H1 (cell line): ENCODE data around the gene FBXO30. TPM values are rescaled to one million over a fixed set of nuclear protein-coding genes. Genes with fewer than 3 reads are reported as not detected.

Experiments
- CTCF ChIA-PET: fragments of 300-600 bp; sonication (Branson Sonifier 250); formaldehyde crosslinking; loops from one replicate; lab custom pipeline; 2021; ENCODE audit not compliant: partially characterized antibody; lab: Charles Lee
- POLR2A ChIA-PET: fragments of 300-600 bp; sonication (Branson Sonifier 250); formaldehyde crosslinking; loops from one replicate; lab custom pipeline; 2021; ENCODE audit warnings: inconsistent platforms; ENCODE audit not compliant: partially characterized antibody; lab: Charles Lee
- DNase-seq, 2 experiments: peaks; one replicate each; pipeline versions ENCODE4 v3.0.0 to v3.0.0-alpha.2; 2010 to 2022; ENCODE audit warnings: low spot score in 2 of 2, low read depth in 1 of 2, mixed read lengths in 1 of 2
- FAIRE-seq: peaks from 2 replicates; lab custom pipeline; 2011; peaks lifted over from hg19 to GRCh38; lab: Jason Lieb, UNC
- H2AFZ ChIP-seq: 2 replicates; pipeline ENCODE4 v1.8.1; 2012; ENCODE audit warnings: low read length, inconsistent platforms
- H2AK5ac ChIP-seq: 2 replicates; pipeline ENCODE4 v1.6.1; 2013; ENCODE audit warnings: low read depth, low read length
- H2BK120ac ChIP-seq: replicated peaks from 2 replicates; pipeline ENCODE3; 2013; ENCODE audit warnings: low read depth, low read length, inconsistent platforms
- H2BK12ac ChIP-seq: 2 replicates; pipeline ENCODE4 v1.6.1; 2013; ENCODE audit warnings: low read depth, low read length
- H2BK15ac ChIP-seq: 2 replicates; pipeline ENCODE4 v1.6.1; 2013; ENCODE audit warnings: low read length
- H2BK20ac ChIP-seq: 2 replicates; pipeline ENCODE4 v1.6.1; 2013; ENCODE audit warnings: low read length
- H2BK5ac ChIP-seq: 2 replicates; pipeline ENCODE4 v1.6.1; 2013; ENCODE audit warnings: low read depth, low read length
- H3K14ac ChIP-seq: 2 replicates; pipeline ENCODE4 v1.6.1; 2013; ENCODE audit warnings: inconsistent platforms; ENCODE audit not compliant: insufficient read length
- H3K18ac ChIP-seq: 2 replicates; pipeline ENCODE4 v1.6.1; 2013; ENCODE audit warnings: low read length; ENCODE audit errors: extremely low read depth
- H3K23ac ChIP-seq: 2 replicates; pipeline ENCODE4 v1.6.1; 2013; ENCODE audit warnings: inconsistent platforms; ENCODE audit not compliant: insufficient read length
- H3K23me2 ChIP-seq: 2 replicates; pipeline ENCODE4 v1.6.1; 2013; ENCODE audit warnings: low read depth, low read length
- H3K27ac ChIP-seq: 2 replicates; pipeline ENCODE4 v1.6.1; 2011; ENCODE audit warnings: low read depth, low read length, inconsistent platforms
- H3K27me3 ChIP-seq, 4 experiments: replicated peaks in 1 of 4; 1 replicate in 1 of 4; 2 replicates in 3 of 4; pipeline versions ENCODE4 v1.6.1 to v1.8.1; 2011 to 2013; ENCODE audit warnings: low read length in 3 of 4, mild to moderate bottlenecking in 3 of 4, inconsistent platforms in 2 of 4, mixed read lengths in 2 of 4, moderate library complexity in 1 of 4; ENCODE audit not compliant: control insufficient read depth in 3 of 4, insufficient read depth in 3 of 4; ENCODE audit errors: extremely low read depth in 1 of 4
- H3K36me3 ChIP-seq, 4 experiments: 2 replicates each; pipeline versions ENCODE4 v1.6.1 to v1.8.1; 2011 to 2013; ENCODE audit warnings: mild to moderate bottlenecking in 4 of 4, low read length in 3 of 4, moderate library complexity in 2 of 4, control low read depth in 1 of 4, inconsistent platforms in 1 of 4; ENCODE audit not compliant: insufficient read depth in 4 of 4, control insufficient read depth in 2 of 4
- H3K4ac ChIP-seq: replicated peaks from 2 replicates; pipeline ENCODE3; 2013; ENCODE audit warnings: low read length, low read depth, mixed read lengths, inconsistent platforms; ENCODE audit not compliant: insufficient read length
- H3K4me1 ChIP-seq, 4 experiments: replicated peaks in 1 of 4; 1 replicate in 1 of 4; 2 replicates in 3 of 4; pipeline versions ENCODE4 v1.6.1 to v1.8.1; 2011 to 2013; ENCODE audit warnings: low read length in 3 of 4, inconsistent platforms in 2 of 4, mixed read lengths in 1 of 4; ENCODE audit not compliant: insufficient read depth in 4 of 4, control insufficient read depth in 3 of 4
- H3K4me2 ChIP-seq, 2 experiments: 2 replicates each; pipeline versions ENCODE4 v1.6.1 to v1.8.1; 2011 to 2013; ENCODE audit warnings: low read depth in 2 of 2, low read length in 2 of 2, control low read depth in 1 of 2, inconsistent platforms in 1 of 2, mild to moderate bottlenecking in 1 of 2; ENCODE audit not compliant: insufficient read depth in 1 of 2
- H3K4me3 ChIP-seq, 4 experiments: fragments of 200-600, 300-600 bp in 1 of 4; sonication (generic), shearing (Covaris generic), sonication (Bioruptor Twin) in 1 of 4; 2 replicates each; pipeline versions ENCODE4 v1.5.1 to v1.8.1; 2011 to 2016; ENCODE audit warnings: low read length in 4 of 4, low read depth in 3 of 4, control low read depth in 2 of 4, inconsistent platforms in 2 of 4, mild to moderate bottlenecking in 2 of 4, mixed read lengths in 1 of 4, moderate library complexity in 1 of 4; ENCODE audit not compliant: insufficient read depth in 2 of 4; ENCODE audit errors: extremely low read depth in 1 of 4
- H3K56ac ChIP-seq: replicated peaks from 2 replicates; pipeline ENCODE3; 2013; ENCODE audit warnings: low read depth, mild to moderate bottlenecking, mixed read lengths, low read length, inconsistent platforms; ENCODE audit not compliant: insufficient read length
- H3K79me1 ChIP-seq: 2 replicates; pipeline ENCODE4 v1.6.1; 2013; ENCODE audit warnings: low read depth, low read length, control low read depth
- H3K79me2 ChIP-seq, 2 experiments: 2 replicates each; pipeline versions ENCODE4 v1.6.1 to v1.8.1; 2012 to 2013; ENCODE audit warnings: low read length in 2 of 2, mild to moderate bottlenecking in 2 of 2, inconsistent platforms in 1 of 2; ENCODE audit not compliant: insufficient read depth in 2 of 2, control insufficient read depth in 1 of 2
- H3K9ac ChIP-seq, 4 experiments: replicated peaks in 1 of 4; 1 replicate in 1 of 4; 2 replicates in 3 of 4; pipeline versions ENCODE4 v1.6.1 to v1.8.1; 2011 to 2013; ENCODE audit warnings: low read depth in 3 of 4, low read length in 3 of 4, control low read depth in 2 of 4, mild to moderate bottlenecking in 2 of 4, moderate library complexity in 2 of 4, inconsistent platforms in 1 of 4; ENCODE audit errors: extremely low read depth in 1 of 4
- H3K9me3 ChIP-seq, 2 experiments: 2 replicates each; pipeline versions ENCODE4 v1.6.1 to v1.8.1; 2012 to 2013; ENCODE audit warnings: mild to moderate bottlenecking in 2 of 2, moderate library complexity in 2 of 2, control low read depth in 1 of 2, inconsistent platforms in 1 of 2, low read depth in 1 of 2, low read length in 1 of 2, mixed read lengths in 1 of 2; ENCODE audit not compliant: insufficient read depth in 2 of 2
- H4K20me1 ChIP-seq, 2 experiments: replicated peaks in 1 of 2; 2 replicates each; pipeline versions ENCODE3 to v1.8.1; 2011 to 2013; ENCODE audit warnings: inconsistent platforms in 2 of 2, low read length in 2 of 2, mild to moderate bottlenecking in 1 of 2; ENCODE audit not compliant: insufficient read depth in 2 of 2, control insufficient read depth in 1 of 2
- H4K5ac ChIP-seq: 2 replicates; pipeline ENCODE4 v1.6.1; 2013; ENCODE audit warnings: low read length, low read depth, mixed read lengths, inconsistent platforms; ENCODE audit not compliant: insufficient read length
- H4K8ac ChIP-seq: 2 replicates; pipeline ENCODE4 v1.8.0; 2013; ENCODE audit warnings: mild to moderate bottlenecking, moderate library complexity, low read length, inconsistent platforms; ENCODE audit not compliant: insufficient read depth; ENCODE audit errors: extremely low read depth
- H4K91ac ChIP-seq: replicated peaks from 2 replicates; pipeline ENCODE3; 2013; ENCODE audit warnings: low read length, mixed read lengths, inconsistent platforms; ENCODE audit not compliant: insufficient read length
- ASH2L ChIP-seq: fragments of 200-600, 300-600 bp; sonication (generic); IDR thresholded peaks from one replicate; pipeline ENCODE4 v1.7.1; 2017; ENCODE audit warnings: low read length
- BCL11A ChIP-seq, 2 experiments: IDR thresholded peaks; one replicate each; pipeline ENCODE4 v1.6.1; 2011; ENCODE audit warnings: low read depth in 2 of 2, low read length in 2 of 2, mild to moderate bottlenecking in 2 of 2
- BRCA1 ChIP-seq: IDR thresholded peaks from 2 replicates; pipeline ENCODE4 v1.6.1; 2012; ENCODE audit warnings: low read depth, low read length, improper control_type of control experiment
- CHD2 ChIP-seq: IDR thresholded peaks from 2 replicates; pipeline ENCODE4 v1.6.1; 2012; ENCODE audit warnings: low read length, improper control_type of control experiment
- HDAC6 ChIP-seq: IDR thresholded peaks from one replicate; pipeline ENCODE4 v1.7.1; 2012; ENCODE audit warnings: low read depth, mild to moderate bottlenecking, inconsistent platforms, low read length, moderate library complexity
- JUND ChIP-seq: IDR thresholded peaks from 2 replicates; pipeline ENCODE4 v1.6.1; 2011; ENCODE audit warnings: mild to moderate bottlenecking, improper control_type of control experiment, low read length
- KDM4A ChIP-seq: IDR thresholded peaks from one replicate; pipeline ENCODE4 v1.7.1; 2012; ENCODE audit warnings: low read depth, mild to moderate bottlenecking, moderate library complexity, low read length, inconsistent platforms; ENCODE audit not compliant: severe bottlenecking
- KDM5A ChIP-seq: fragments of 200-600 bp; IDR thresholded peaks from 2 replicates; pipeline ENCODE4 v1.7.1; 2012; ENCODE audit warnings: mild to moderate bottlenecking, low read length, inconsistent platforms, mixed read lengths
- MAFK ChIP-seq: IDR thresholded peaks from 2 replicates; pipeline ENCODE4 v1.6.1; 2012; ENCODE audit warnings: low read depth, mild to moderate bottlenecking, improper control_type of control experiment, low read length
- PHF8 ChIP-seq: fragments of 200-600 bp; sonication (generic); conservative IDR thresholded peaks from 2 replicates; pipeline ENCODE4 v1.7.1; 2012; ENCODE audit warnings: low read depth, mild to moderate bottlenecking, inconsistent platforms, low read length, moderate library complexity
- POLR2A ChIP-seq, 2 experiments: IDR thresholded peaks; 1 replicate in 1 of 2; 2 replicates in 1 of 2; pipeline ENCODE4 v1.6.1; 2011; ENCODE audit warnings: low read depth in 2 of 2, low read length in 2 of 2, mild to moderate bottlenecking in 2 of 2; ENCODE audit errors: control extremely low read depth in 1 of 2
- RBBP5 ChIP-seq: IDR thresholded peaks from 2 replicates; pipeline ENCODE4 v1.7.1; 2012; ENCODE audit warnings: low read depth, mild to moderate bottlenecking, inconsistent platforms, low read length, moderate library complexity, borderline replicate concordance
- TEAD4 ChIP-seq: IDR thresholded peaks from 2 replicates; pipeline ENCODE4 v1.6.1; 2012; ENCODE audit warnings: low read depth, low read length, inconsistent platforms, mixed read lengths
- ZNF274 ChIP-seq: IDR thresholded peaks from 2 replicates; pipeline ENCODE4 v1.7.0; 2012; ENCODE audit warnings: low read length, borderline replicate concordance; ENCODE audit errors: extremely low read depth
- polyA plus RNA-seq, 7 experiments: library from polyadenylated mRNA; depleted of rRNA in 3 of 7; stranded (reverse) in 5 of 7; unstranded in 2 of 7; fragments of >200 nt in 5 of 7; fragments of 200-250 nt in 2 of 7; gene quantifications; 1 replicate in 5 of 7; 2 replicates in 1 of 7; 4 replicates in 1 of 7; pipeline versions ENCODE4 v1.2.1 to v1.2.3, GENCODE V29; 2011 to 2013; ENCODE audit warnings: missing spikeins in 2 of 7, mixed read lengths in 2 of 7
- total RNA-seq: library from RNA; stranded (reverse); fragmentation: NEBNext Ultra II Directional; extraction: Animal tissue kit (Norgen Biotek cat#: 25700); gene quantifications from 2 replicates; pipeline ENCODE4 v1.2.1, GENCODE V29; 2021
- TF ChIP-seq, protein P1 (sequence below): IDR thresholded peaks from 2 replicates; pipeline ENCODE4 v1.6.1; 2012; ENCODE audit warnings: low read length, inconsistent platforms

The FBXO30 gene
- total and polyA plus RNA-seq, 2 of the 8 experiments (the other 6 are each of a cell fraction or from before 2014, with no cell fraction given), result 3.9 to 18.3 TPM

- no peak overlapping the region for H3K27ac ChIP-seq
- ChIA-PET CTCF (no interaction called here), POLR2A (no interaction called here)
- no peak overlapping the region for H3K4me3 ChIP-seq
- no peaks in the 10 kb centered on the region for H3K27me3 ChIP-seq
- no peak overlapping the region for H3K56ac ChIP-seq
- no peaks in the 10 kb centered on the region for H3K9me3 ChIP-seq
- H4K20me1 ChIP-seq, result no peaks in the 10 kb centered on the region
- no peak overlapping the region for H2BK15ac ChIP-seq
- H3K4me1 ChIP-seq, result no peaks in the 10 kb centered on the region
- no peaks in the 10 kb centered on the region for H3K36me3 ChIP-seq
- H3K79me1 ChIP-seq, result no peaks in the 10 kb centered on the region
- no peak overlapping the region for H3K23ac ChIP-seq
- H4K8ac ChIP-seq, result no peak overlapping the region
- H3K14ac ChIP-seq, result no peak overlapping the region
- no peak overlapping the region for H3K4ac ChIP-seq
- no peak overlapping the region for H4K91ac ChIP-seq
- H3K9ac ChIP-seq, result no peak overlapping the region
- H2AK5ac ChIP-seq, result no peak overlapping the region
- H3K4me2 ChIP-seq, result no peak overlapping the region
- no peak overlapping the region for H2BK12ac ChIP-seq
- H2BK20ac ChIP-seq, result no peak overlapping the region
- H3K18ac ChIP-seq, result no peak overlapping the region
- no peak overlapping the region for H2BK120ac ChIP-seq
- no peak for FAIRE-seq
- DNase-seq, result no peak
- H2AFZ ChIP-seq, result no peak overlapping the region
- no peak overlapping the region for H2BK5ac ChIP-seq
- H3K79me2 ChIP-seq, result no peaks in the 10 kb centered on the region
- H4K5ac ChIP-seq, result no peak overlapping the region
- TF ChIP-seq BRCA1 (no peak), BCL11A (IDR thresholded peaks at IDR 0.05; ENCODE audit: low read depth in 2 of 2, low read length in 2 of 2) (no peak), TEAD4 (no peak), RBBP5 (no peak), JUND (no peak), KDM4A (no peak), ASH2L (no peak), ZNF274 (no peak), POLR2A (IDR thresholded peaks at IDR 0.05; ENCODE audit: control extremely low read depth in 1 of 2, low read depth in 2 of 2, low read length in 2 of 2) (no peak), KDM5A (no peak), CHD2 (no peak), PHF8 (no peak), MAFK (no peak), HDAC6 (no peak)
- TF ChIP-seq, protein P1, sequence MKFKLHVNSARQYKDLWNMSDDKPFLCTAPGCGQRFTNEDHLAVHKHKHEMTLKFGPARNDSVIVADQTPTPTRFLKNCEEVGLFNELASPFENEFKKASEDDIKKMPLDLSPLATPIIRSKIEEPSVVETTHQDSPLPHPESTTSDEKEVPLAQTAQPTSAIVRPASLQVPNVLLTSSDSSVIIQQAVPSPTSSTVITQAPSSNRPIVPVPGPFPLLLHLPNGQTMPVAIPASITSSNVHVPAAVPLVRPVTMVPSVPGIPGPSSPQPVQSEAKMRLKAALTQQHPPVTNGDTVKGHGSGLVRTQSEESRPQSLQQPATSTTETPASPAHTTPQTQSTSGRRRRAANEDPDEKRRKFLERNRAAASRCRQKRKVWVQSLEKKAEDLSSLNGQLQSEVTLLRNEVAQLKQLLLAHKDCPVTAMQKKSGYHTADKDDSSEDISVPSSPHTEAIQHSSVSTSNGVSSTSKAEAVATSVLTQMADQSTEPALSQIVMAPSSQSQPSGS, result no peak
- H3K23me2 ChIP-seq, result peaks cover 1% of the 10 kb centered on the region; the same call in 1 of the 2 replicates
Observed at GRCh38 chr6:145763742-145764141, 50.9 kb downstream of the FBXO30 start.
